RPMI8226 (cell line): ENCODE data around the gene TWIST2.

Experiments
- DNase-seq: peaks from one replicate; pipeline ENCODE4 v3.0.0-alpha.2; 2015

TWIST2 gene

GRCh38 chr2:238925281-238925680, 77.4 kb downstream of the TWIST2 start:
- no peak for DNase-seq

GRCh38 chr2:238925816-238926521, 78.1 kb downstream of the TWIST2 start:
- no peak for DNase-seq

- DNase-seq: no peak
These were observed 79.1 kb downstream of the TWIST2 start for GRCh38 chr2:238926761-238927611.

GRCh38 chr2:238927746-238928519, 80.0 kb downstream of the TWIST2 start:
- DNase-seq: no peak

- no peak for DNase-seq
These were observed 80.8 kb downstream of the TWIST2 start for GRCh38 chr2:238928520-238929241.

GRCh38 chr2:238929242-238930081, 81.6 kb downstream of the TWIST2 start:
- DNase-seq: no peak

GRCh38 chr2:238930216-238930615, 82.3 kb downstream of the TWIST2 start:
- no peak for DNase-seq

- DNase-seq: no peak
These were observed 88.5 kb downstream of the TWIST2 start for GRCh38 chr2:238936162-238937052.

- no peak for DNase-seq
These were observed 90.1 kb downstream of the TWIST2 start for GRCh38 chr2:238938003-238938400.

GRCh38 chr2:238938401-238939055, 90.6 kb downstream of the TWIST2 start:
- no peak for DNase-seq

GRCh38 chr2:238939074-238939473, 91.2 kb downstream of the TWIST2 start:
- no peak for DNase-seq

GRCh38 chr2:238939521-238940403, 91.9 kb downstream of the TWIST2 start:
- DNase-seq: no peak

GRCh38 chr2:238940806-238941205, 92.9 kb downstream of the TWIST2 start:
- no peak for DNase-seq

GRCh38 chr2:238941262-238941792, 93.4 kb downstream of the TWIST2 start:
- DNase-seq: no peak

- DNase-seq: no peak
These were observed 94.3 kb downstream of the TWIST2 start for GRCh38 chr2:238942080-238942725.

- DNase-seq: no peak
These were observed 94.9 kb downstream of the TWIST2 start for GRCh38 chr2:238942726-238943300.

- DNase-seq: no peak
These were observed 95.6 kb downstream of the TWIST2 start for GRCh38 chr2:238943338-238944067.
